ENCODE measurements around the gene DIO3.

GRCh38 chr14:101535232-101535631, 26.1 kb upstream of the DIO3 start:
- TF ChIP-seq REST (IDR thresholded peaks at IDR 0.05; ENCODE audit: insufficient read depth in 1 of 2, low read depth in 2 of 2, low read length in 2 of 2) = no peak
- no peak for TF ChIP-seq TAF1 (IDR thresholded peaks at IDR 0.05; ENCODE audit: borderline replicate concordance, insufficient read depth, low read length)
- TF ChIP-seq POLR2AphosphoS5 (IDR thresholded peaks at IDR 0.05; ENCODE audit: low read depth, low read length) = no peak
- no peak for TF ChIP-seq FOXP2 (optimal IDR thresholded peaks at IDR 0.05; ENCODE audit: borderline replicate concordance, extremely low read depth, extremely low read length, insufficient read depth)

Data from PFSK-1 (cell line).